Ishikawa (cell line): ENCODE measurements around the gene CD99.

Experiments
- EP300 ChIP-seq: IDR thresholded peaks from 2 replicates; pipeline ENCODE4 v1.6.1; 2012; ENCODE audit warnings: borderline replicate concordance
- FOXM1 ChIP-seq: IDR thresholded peaks from 2 replicates; pipeline ENCODE4 v1.6.1; 2012; ENCODE audit warnings: low read depth, borderline replicate concordance
- MAX ChIP-seq: IDR thresholded peaks from 2 replicates; pipeline ENCODE4 v1.6.1; 2012
- NFIC ChIP-seq: IDR thresholded peaks from 2 replicates; pipeline ENCODE4 v1.6.1; 2012
- RAD21 ChIP-seq: IDR thresholded peaks from 2 replicates; pipeline ENCODE4 v1.6.1; 2012; ENCODE audit warnings: low read depth

- TF ChIP-seq MAX (no peak), NFIC (no peak), FOXM1 (no peak), EP300 (no peak), RAD21 (no peak)
Observed at GRCh38 chrX:2756548-2756947, 65.5 kb downstream of the CD99 start.
